ENCODE measurements around the gene SDSL.

SDSL gene

GRCh38 chr12:113469949-113470743 is 48.0 kb downstream of the SDSL start:
- no peak for DNase-seq

- no peak for DNase-seq
These were observed 48.9 kb downstream of the SDSL start for GRCh38 chr12:113470871-113471618.

GRCh38 chr12:113471619-113472171 is 49.5 kb downstream of the SDSL start, which contains the start of gene LHX5:
TSS of gene LHX5 (minus strand) at chr12:113471871. CDS start at chr12:113471498, 373 bp downstream.
- no peak for DNase-seq

GRCh38 chr12:113472191-113473121 is 50.3 kb downstream of the SDSL start:
- no peak for DNase-seq

- no peak for DNase-seq
These were observed 51.2 kb downstream of the SDSL start for GRCh38 chr12:113473400-113473799.

GRCh38 chr12:113473942-113474341 is 51.8 kb downstream of the SDSL start:
- DNase-seq = no peak

GRCh38 chr12:113474635-113475436 is 52.7 kb downstream of the SDSL start:
- DNase-seq = no peak

- DNase-seq = no peak
These were observed 53.4 kb downstream of the SDSL start for GRCh38 chr12:113475451-113476175.

GRCh38 chr12:113476176-113476986 is 54.2 kb downstream of the SDSL start:
- DNase-seq = no peak

GRCh38 chr12:113477171-113477841 is 55.1 kb downstream of the SDSL start:
- no peak for DNase-seq

GRCh38 chr12:113477842-113478215 is 55.6 kb downstream of the SDSL start:
- no peak for DNase-seq

- no peak for DNase-seq
These were observed 56.3 kb downstream of the SDSL start for GRCh38 chr12:113478351-113479011.

GRCh38 chr12:113479216-113479589 is 57.0 kb downstream of the SDSL start:
- DNase-seq = no peak

GRCh38 chr12:113479590-113480335 is 57.6 kb downstream of the SDSL start:
- DNase-seq = no peak

GRCh38 chr12:113480336-113480971 is 58.3 kb downstream of the SDSL start:
- no peak for DNase-seq

- no peak for DNase-seq
These were observed 60.2 kb downstream of the SDSL start for GRCh38 chr12:113482334-113482733.

GRCh38 chr12:113485330-113485729 is 63.1 kb downstream of the SDSL start:
- DNase-seq = no peak

GRCh38 chr12:113486722-113487121 is 64.5 kb downstream of the SDSL start:
- DNase-seq = no peak
